ENCODE results near the gene PANK1.

Gene PANK1

GRCh38 chr10:89540420-89540949, 104.6 kb downstream of the PANK1 start:
- peak; percentile 59 for DNase-seq (ENCODE audit: insufficient read length, low spot score)

GRCh38 chr10:89537364-89537763, 107.7 kb downstream of the PANK1 start:
- no peak for FAIRE-seq
- DNase-seq (ENCODE audit: insufficient read length, low spot score) = no peak

More at GRCh38 chr10:89540420-89540949, 104.6 kb downstream of the PANK1 start:
- no peak for FAIRE-seq

- FAIRE-seq = no peak
- DNase-seq (ENCODE audit: insufficient read length, low spot score) = no peak
These were observed 109.1 kb downstream of the PANK1 start for GRCh38 chr10:89536013-89536354.

GRCh38 chr10:89535171-89536012, 109.7 kb downstream of the PANK1 start, which contains the start of gene SLC16A12:
Gene SLC16A12 (minus strand): TSS chr10:89535594. CDS start chr10:89462578, 73,016 bp downstream.
- DNase-seq (ENCODE audit: insufficient read length, low spot score) = no peak
- FAIRE-seq = peak; percentile 46

- DNase-seq (ENCODE audit: insufficient read length, low spot score) (no peak), FAIRE-seq (no peak)
These were observed 110.2 kb downstream of the PANK1 start for GRCh38 chr10:89534826-89535166.

Data from HTR-8/SVneo (cell line).